Chondrocyte (in vitro differentiated cells): ENCODE data around the gene ZNF407. TPM values are rescaled to one million over a fixed set of nuclear protein-coding genes. Genes with fewer than 3 reads are reported as not detected.

ENCODE experiments used
- DNase-seq: peaks from one replicate; pipeline ENCODE4 v3.0.0; 2021; ENCODE audit warnings: mixed read lengths, low spot score
- H3K27ac Mint-ChIP-seq: one replicate; pipeline ENCODE4 v1.8.0; 2021; ENCODE audit warnings: mild to moderate bottlenecking, moderate library complexity, mixed read lengths; ENCODE audit not compliant: unreplicated experiment
- H3K27me3 Mint-ChIP-seq: 2 replicates; pipeline ENCODE4 v1.8.0; 2021; ENCODE audit warnings: low read depth, mixed read lengths
- H3K36me3 Mint-ChIP-seq: 2 replicates; pipeline ENCODE4 v1.8.0; 2021; ENCODE audit warnings: low read depth, mixed read lengths
- H3K4me1 Mint-ChIP-seq: 2 replicates; pipeline ENCODE4 v1.8.0; 2021; ENCODE audit warnings: low read depth, mild to moderate bottlenecking, mixed read lengths
- H3K4me3 Mint-ChIP-seq: one replicate; pipeline ENCODE4 v1.8.0; 2021; ENCODE audit warnings: mild to moderate bottlenecking, moderate library complexity, mixed read lengths; ENCODE audit not compliant: unreplicated experiment
- H3K9me3 Mint-ChIP-seq: 2 replicates; pipeline ENCODE4 v1.8.0; 2021; ENCODE audit warnings: low read depth, mixed read lengths
- CTCF ChIP-seq: fragments of 200-600 bp; sonication (generic); IDR thresholded peaks from 2 replicates; pipeline ENCODE4 v1.5.0; 2021; ENCODE audit warnings: antibody characterized with exemption, mild to moderate bottlenecking, moderate library complexity
- total RNA-seq: library from RNA; stranded (reverse); gene quantifications from 3 replicates; pipeline ENCODE4 v1.2.1, GENCODE V29; 2021

The ZNF407 gene
- total RNA-seq, 1 donor from 2014 or later, result 10.4 TPM

DNA sequence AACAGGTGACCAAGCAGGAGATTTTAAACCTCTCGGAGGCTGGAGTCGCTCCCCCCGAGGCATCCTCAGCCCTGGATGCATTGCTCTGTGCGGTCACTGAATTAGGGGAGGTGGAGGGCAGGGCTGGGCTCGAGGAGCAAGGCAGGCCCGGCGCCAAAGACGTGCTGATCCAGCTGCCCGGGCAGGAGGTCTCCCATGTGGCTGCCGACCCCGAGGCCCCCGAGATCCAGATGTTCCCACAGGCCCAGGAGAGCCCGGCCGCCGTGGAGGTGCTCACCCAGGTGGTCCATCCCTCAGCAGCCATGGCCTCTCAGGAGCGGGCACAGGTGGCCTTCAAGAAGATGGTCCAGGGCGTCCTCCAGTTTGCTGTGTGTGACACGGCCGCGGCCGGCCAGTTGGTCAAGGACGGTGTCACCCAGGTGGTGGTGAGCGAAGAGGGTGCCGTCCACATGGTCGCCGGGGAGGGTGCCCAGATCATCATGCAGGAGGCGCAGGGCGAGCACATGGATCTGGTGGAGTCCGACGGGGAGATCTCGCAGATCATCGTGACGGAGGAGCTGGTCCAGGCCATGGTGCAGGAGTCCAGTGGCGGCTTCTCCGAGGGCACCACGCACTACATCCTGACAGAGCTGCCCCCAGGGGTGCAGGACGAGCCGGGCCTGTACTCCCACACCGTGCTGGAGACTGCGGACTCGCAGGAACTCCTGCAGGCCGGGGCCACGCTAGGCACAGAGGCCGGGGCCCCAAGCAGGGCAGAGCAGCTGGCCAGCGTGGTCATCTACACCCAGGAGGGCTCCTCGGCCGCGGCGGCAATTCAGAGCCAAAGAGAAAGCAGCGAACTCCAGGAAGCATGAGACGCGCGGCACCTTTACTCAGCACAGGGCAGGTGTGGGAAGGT is 466.2 kb downstream of the ZNF407 start:
- TF ChIP-seq CTCF, result no peak
- no peak overlapping the region for H3K27ac Mint-ChIP-seq
- H3K9me3 Mint-ChIP-seq, result no peaks in the 10 kb centered on the region
- H3K36me3 Mint-ChIP-seq, result peaks cover 2% of the 10 kb centered on the region
- no peaks in the 10 kb centered on the region for H3K4me1 Mint-ChIP-seq
- no peak overlapping the region for H3K4me3 Mint-ChIP-seq
- no peak for DNase-seq
- H3K27me3 Mint-ChIP-seq, result no peaks in the 10 kb centered on the region

GRCh38 chr18:75064513-75064905 is 466.8 kb downstream of the ZNF407 start:
- Mint-ChIP-seq H3K27ac (no peak overlapping the region), H3K4me3 (no peak overlapping the region), H3K36me3 (peaks cover 2% of the 10 kb centered on the region), H3K9me3 (no peaks in the 10 kb centered on the region), H3K27me3 (no peaks in the 10 kb centered on the region), H3K4me1 (no peaks in the 10 kb centered on the region)
- TF ChIP-seq CTCF, result no peak
- DNase-seq, result no peak

DNA sequence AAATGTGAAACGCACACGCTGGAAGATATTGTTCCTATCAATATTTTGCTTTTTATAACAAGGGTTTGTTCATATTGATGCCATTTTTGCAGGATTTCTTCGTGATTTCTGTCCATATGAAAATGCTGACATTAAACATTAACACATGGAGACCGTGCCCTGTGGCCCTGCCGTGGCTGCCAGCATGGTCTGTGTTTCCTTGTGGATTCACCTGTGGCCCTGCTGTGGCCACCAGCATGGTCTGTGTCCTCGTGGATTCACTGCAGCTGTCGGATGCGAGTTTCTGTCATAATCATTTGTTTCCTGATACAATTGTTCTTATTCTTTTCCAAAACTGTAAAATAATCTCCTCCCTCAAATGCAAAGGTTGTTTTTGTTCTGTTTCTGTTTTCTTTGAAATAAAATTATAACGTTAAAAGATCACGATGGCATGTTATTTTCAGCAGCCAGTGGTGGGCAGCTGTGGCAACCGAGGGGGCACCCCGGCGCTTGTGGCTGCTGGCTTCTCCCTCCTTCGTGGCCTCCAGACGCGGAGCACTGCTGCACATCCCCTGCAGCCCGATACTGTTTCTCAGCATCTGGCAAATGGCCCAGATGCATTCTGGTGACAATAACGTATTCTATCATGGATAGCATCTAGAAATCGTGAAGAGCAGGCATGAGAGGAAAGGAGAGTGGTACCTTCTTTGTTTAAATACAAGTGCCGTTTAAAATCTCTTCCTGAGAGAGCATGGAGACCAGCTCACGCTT is 467.8 kb downstream of the ZNF407 start:
- Mint-ChIP-seq H3K9me3 (no peaks in the 10 kb centered on the region), H3K4me1 (no peaks in the 10 kb centered on the region), H3K36me3 (peaks cover 2% of the 10 kb centered on the region), H3K27ac (peak overlapping the region; percentile 57), H3K4me3 (no peak overlapping the region), H3K27me3 (no peaks in the 10 kb centered on the region)
- no peak for DNase-seq
- TF ChIP-seq CTCF, result no peak

GRCh38 chr18:75066021-75066880 is 468.6 kb downstream of the ZNF407 start:
- no peaks in the 10 kb centered on the region for H3K27me3 Mint-ChIP-seq
- H3K36me3 Mint-ChIP-seq, result peaks cover 2% of the 10 kb centered on the region
- H3K9me3 Mint-ChIP-seq, result no peaks in the 10 kb centered on the region
- no peak overlapping the region for H3K27ac Mint-ChIP-seq
- H3K4me3 Mint-ChIP-seq, result no peak overlapping the region
- no peak for TF ChIP-seq CTCF
- peaks cover 8% of the 10 kb centered on the region for H3K4me1 Mint-ChIP-seq
- DNase-seq, result no peak

GRCh38 chr18:75066936-75067335 is 469.3 kb downstream of the ZNF407 start:
- DNase-seq, result no peak
- H3K4me1 Mint-ChIP-seq, result peaks cover 8% of the 10 kb centered on the region
- no peak for TF ChIP-seq CTCF
- no peaks in the 10 kb centered on the region for H3K27me3 Mint-ChIP-seq
- no peak overlapping the region for H3K27ac Mint-ChIP-seq
- H3K4me3 Mint-ChIP-seq, result no peak overlapping the region
- H3K9me3 Mint-ChIP-seq, result no peaks in the 10 kb centered on the region
- H3K36me3 Mint-ChIP-seq, result peaks cover 2% of the 10 kb centered on the region
